Measurements from ENCODE around the gene CRACR2A. TPM values are rescaled to one million over a fixed set of nuclear protein-coding genes. Genes with fewer than 3 reads are reported as not detected.

Gene CRACR2A
- total and polyA plus RNA-seq, 10 of the 15 experiments (the other 5 are each of a cell fraction or from before 2014, with no cell fraction given) = 2.1 to 18.0 (median 13.2) TPM

DNA sequence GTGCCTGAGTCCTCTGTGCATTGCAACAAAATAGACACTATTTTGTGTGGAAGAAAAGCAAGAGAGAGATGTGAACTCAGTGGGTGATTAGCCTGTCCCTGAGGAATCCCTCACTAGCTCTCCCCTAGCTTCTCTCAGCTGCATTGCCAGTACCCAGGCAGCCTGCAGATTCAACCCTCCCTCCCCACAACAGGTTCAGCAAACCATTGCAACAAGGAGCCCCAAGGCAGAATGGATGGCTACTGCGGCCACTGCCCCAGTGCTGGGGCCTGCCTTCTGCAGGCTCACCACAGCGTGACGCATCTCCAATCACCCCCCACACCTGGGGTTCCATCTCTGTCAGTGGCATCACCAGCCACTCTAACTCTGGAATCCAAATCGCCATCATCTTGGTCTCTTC, 2.3 kb downstream of the CRACR2A start (continued):
- TF ChIP-seq CEBPB (IDR thresholded peaks at IDR 0.05; ENCODE audit: borderline replicate concordance in 1 of 2, low read depth in 2 of 2, low read length in 2 of 2) = no peak
- TF ChIP-seq CBFB (IDR thresholded peaks at IDR 0.05; ENCODE audit: low read depth) = no peak

DNA sequence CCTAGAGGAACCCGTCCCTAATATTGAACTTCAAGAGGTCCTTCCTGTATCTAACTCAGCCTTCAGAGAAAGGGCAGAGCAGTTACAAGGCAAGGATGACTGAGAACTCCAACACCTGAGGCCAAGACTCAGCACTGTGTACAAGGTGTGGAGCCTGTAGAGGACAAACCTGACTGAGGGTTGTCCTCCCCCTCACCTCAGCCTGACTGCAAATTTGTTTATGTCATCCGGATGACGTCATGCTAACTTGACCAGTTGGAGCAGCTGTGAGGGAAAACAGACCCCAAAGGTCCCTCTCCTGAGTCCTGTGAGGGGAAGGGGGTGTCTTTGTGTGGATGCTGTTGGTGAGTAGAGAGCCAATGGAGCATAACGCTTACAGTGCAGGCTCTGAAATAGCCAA, 4.3 kb downstream of the CRACR2A start:
- 90% methylated on average over 4 of the region's 4 CpGs for whole genome bisulfite sequencing (ENCODE audit: insufficient coverage, insufficient replicate concordance, low lambda C conversion rate, missing lambda C conversion rate)
- DNase-seq (ENCODE audit: low read depth, low spot score) = no peak
- TF ChIP-seq SP1 (IDR thresholded peaks at IDR 0.05; ENCODE audit: low read depth, low read length) (no peak), ATF7 (IDR thresholded peaks at IDR 0.05; ENCODE audit: low read depth) (peak; percentile 36; the same call in 1 of the 2 replicates), HCFC1 (IDR thresholded peaks at IDR 0.05; ENCODE audit: low read length) (no peak), MEF2A (IDR thresholded peaks at IDR 0.05; ENCODE audit: insufficient read depth, low read depth, low read length) (no peak)
- ChIA-PET POLR2A (interaction anchor here (0.6 kb wide), 1 partner anchor 35 kb away, joined by 3 read pairs; no protein-coding TSS in a partner anchor), CTCF (no interaction called here), SMC1A (ENCODE audit: uncharacterized antibody, unreplicated experiment) (no interaction called here), RAD21 (ENCODE audit: unreplicated experiment) (no interaction called here)
- Histone ChIP-seq H3K79me2 (ENCODE audit: control insufficient read depth, insufficient read depth, low read length) (peaks cover 26% of the 10 kb centered on the region), H3K36me3 (ENCODE audit: control insufficient read depth in 2 of 2, insufficient read depth in 2 of 2, low read length in 1 of 2) (peaks cover 0 to 10% of the 10 kb centered on the region in 2 experiments; a peak in 1 of 4 replicates), H2AFZ (ENCODE audit: control insufficient read depth, low read depth, low read length) (no peak overlapping the region), H3K4me2 (ENCODE audit: control insufficient read depth, insufficient read depth) (no peak overlapping the region), H4K20me1 (ENCODE audit: control insufficient read depth, insufficient read depth) (no peaks in the 10 kb centered on the region), H3K27ac (ENCODE audit: control insufficient read depth, insufficient read depth) (no peak overlapping the region), H3K4me1 (ENCODE audit: control insufficient read depth, insufficient read depth, low read length) (peaks cover 3% of the 10 kb centered on the region), H3K4me3 (no peak overlapping the region), H3K9ac (ENCODE audit: control insufficient read depth, insufficient read depth, low read length) (no peak overlapping the region), H3K27me3 (replicated peaks in 1 of 2; ENCODE audit: control insufficient read depth in 2 of 2, insufficient read depth in 2 of 2, low read length in 1 of 2) (no peaks in the 10 kb centered on the region), H3K9me3 (replicated peaks; ENCODE audit: control insufficient read depth, insufficient read depth, low read length) (peaks cover 8% of the 10 kb centered on the region)
- FAIRE-seq = no peak
- no peak for ATAC-seq
- in situ Hi-C loops (cut with MboI) = no loop called here
- no TSS peak for BruUV-seq (replicated peaks)
- intact Hi-C loops (cut with micrococcal nuclease; ENCODE audit: unreplicated experiment) = no loop called here

DNA sequence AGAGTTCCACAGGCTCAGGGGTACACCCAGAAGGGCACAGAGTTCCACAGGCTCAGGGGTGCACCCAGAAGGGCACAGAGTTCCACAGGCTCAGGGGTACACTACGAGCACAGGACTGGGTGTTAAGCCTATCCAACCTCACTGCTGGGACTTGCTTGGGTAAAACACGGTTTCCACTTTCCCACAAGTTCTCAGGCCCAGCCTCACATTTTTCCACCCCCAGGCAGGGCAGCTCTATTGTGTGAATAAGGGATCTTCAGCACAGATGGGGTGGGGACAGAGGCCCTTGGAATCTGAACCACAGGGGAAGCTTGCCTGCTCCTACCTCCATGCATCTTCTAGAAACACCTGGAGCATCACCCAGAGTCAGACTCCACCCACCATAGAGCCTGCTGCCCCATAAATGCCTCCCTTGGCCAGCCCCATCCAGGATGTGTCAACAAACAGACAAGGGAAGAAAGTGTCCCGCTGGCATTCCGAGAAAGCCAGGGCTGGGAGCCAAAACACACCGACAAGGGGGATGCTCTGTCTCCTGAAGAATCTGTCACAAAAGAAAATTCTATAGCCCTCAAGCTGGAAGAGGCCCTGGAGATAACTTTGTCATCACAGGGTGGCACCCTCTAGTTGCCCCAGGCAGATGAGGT, 4.8 kb downstream of the CRACR2A start:
- ATAC-seq = no peak
- POLR2A ChIA-PET = interaction anchor here (0.6 kb wide), 1 partner anchor 36 kb away, joined by 3 read pairs; no protein-coding TSS in a partner anchor

More for the DNA sequence above, 4.8 kb downstream of the CRACR2A start:
- no peak for FAIRE-seq
- ChIA-PET SMC1A (ENCODE audit: uncharacterized antibody, unreplicated experiment) (no interaction called here), CTCF (no interaction called here), RAD21 (ENCODE audit: unreplicated experiment) (no interaction called here)
- WGBS (ENCODE audit: insufficient coverage, insufficient replicate concordance, low lambda C conversion rate, missing lambda C conversion rate) = 95% methylated on average over 5 of the region's 5 CpGs
- no TSS peak for BruUV-seq (replicated peaks)
- Histone ChIP-seq H3K27me3 (replicated peaks in 1 of 2; ENCODE audit: control insufficient read depth in 2 of 2, insufficient read depth in 2 of 2, low read length in 1 of 2) (no peaks in the 10 kb centered on the region), H3K36me3 (ENCODE audit: control insufficient read depth in 2 of 2, insufficient read depth in 2 of 2, low read length in 1 of 2) (peaks cover 0 to 10% of the 10 kb centered on the region in 2 experiments; a peak in 1 of 4 replicates), H4K20me1 (ENCODE audit: control insufficient read depth, insufficient read depth) (no peaks in the 10 kb centered on the region), H3K4me1 (ENCODE audit: control insufficient read depth, insufficient read depth, low read length) (no peaks in the 10 kb centered on the region; the same call in 1 of the 2 replicates), H3K79me2 (ENCODE audit: control insufficient read depth, insufficient read depth, low read length) (peaks cover 22% of the 10 kb centered on the region), H3K4me3 (no peak overlapping the region), H3K4me2 (ENCODE audit: control insufficient read depth, insufficient read depth) (no peak overlapping the region), H2AFZ (ENCODE audit: control insufficient read depth, low read depth, low read length) (no peak overlapping the region), H3K27ac (ENCODE audit: control insufficient read depth, insufficient read depth) (no peak overlapping the region), H3K9me3 (replicated peaks; ENCODE audit: control insufficient read depth, insufficient read depth, low read length) (peaks cover 8% of the 10 kb centered on the region), H3K9ac (ENCODE audit: control insufficient read depth, insufficient read depth, low read length) (no peak overlapping the region)
- in situ Hi-C loops (cut with MboI) (no loop called here), intact Hi-C loops (cut with micrococcal nuclease; ENCODE audit: unreplicated experiment) (no loop called here)
- no peak for TF ChIP-seq MYB (IDR thresholded peaks at IDR 0.05; ENCODE audit: borderline replicate concordance, low read depth, low read length)
- TF ChIP-seq ZNF384 (IDR thresholded peaks at IDR 0.05; ENCODE audit: borderline replicate concordance, low read depth, low read length) = no peak
- no peak for DNase-seq (ENCODE audit: low read depth, low spot score)

Data from GM12878 (cell line).